IMR-90 (cell line): ENCODE results near the gene KRT33A. TPM values are rescaled to one million over a fixed set of nuclear protein-coding genes. Genes with fewer than 3 reads are reported as not detected.

Experiments
- ATAC-seq: fragments of 200-7000 bp; cut with Tn5 transposase; 2 replicates; pipeline ENCODE4 v1.9.1; 2020; ENCODE audit warnings: low read depth, mild to moderate bottlenecking, moderate library complexity
- BruUV-seq: library from RNA; stranded (reverse); fragments of 400-500 nt; replicated peaks from 2 replicates; lab custom pipeline; 2021; lab: Mats Ljungman, UMichigan
- CTCF ChIA-PET: fragments of 300-600 bp; formaldehyde crosslinking; extraction: SDS; loops from one replicate; lab custom pipeline; 2021; ENCODE audit warnings: antibody characterized with exemption; lab: Yijun Ruan, JAX
- POLR2A ChIA-PET: fragments of 300-600 bp; sonication (Branson Sonifier 250); formaldehyde crosslinking; loops from one replicate; lab custom pipeline; 2022; ENCODE audit warnings: antibody characterized with exemption; ENCODE audit not compliant: unreplicated experiment; lab: Charles Lee
- DNase-seq: peaks from one replicate; pipeline ENCODE4 v3.0.0; 2013
- H2AFZ ChIP-seq: replicated peaks from 2 replicates; pipeline ENCODE3; 2013; ENCODE audit warnings: low read length, mild to moderate bottlenecking; ENCODE audit not compliant: poor library complexity
- H2AK5ac ChIP-seq: 2 replicates; pipeline ENCODE4 v1.6.1; 2013; ENCODE audit warnings: low read depth, low read length, inconsistent platforms
- H2AK9ac ChIP-seq: replicated peaks from 2 replicates; pipeline ENCODE3; 2013; ENCODE audit warnings: mild to moderate bottlenecking, low read depth, low read length, moderate library complexity; ENCODE audit not compliant: poor library complexity
- H2BK120ac ChIP-seq: 2 replicates; pipeline ENCODE4 v1.6.1; 2013; ENCODE audit warnings: low read depth, low read length, inconsistent platforms
- H2BK15ac ChIP-seq: 3 replicates; pipeline ENCODE4 v1.6.1; 2013; ENCODE audit warnings: low read depth, low read length, inconsistent platforms
- H2BK20ac ChIP-seq: 2 replicates; pipeline ENCODE4 v1.6.1; 2013; ENCODE audit warnings: low read depth, mild to moderate bottlenecking, inconsistent platforms, low read length, moderate library complexity
- H2BK5ac ChIP-seq: 2 replicates; pipeline ENCODE4 v1.6.1; 2013; ENCODE audit warnings: mild to moderate bottlenecking, low read depth, low read length, inconsistent platforms; ENCODE audit not compliant: poor library complexity, severe bottlenecking
- H3K14ac ChIP-seq: replicated peaks from 2 replicates; pipeline ENCODE4 v1.6.1; 2013; ENCODE audit warnings: low read depth, low read length, inconsistent platforms
- H3K18ac ChIP-seq: 2 replicates; pipeline ENCODE4 v1.6.1; 2013; ENCODE audit warnings: low read depth, low read length, control low read depth
- H3K23ac ChIP-seq: 2 replicates; pipeline ENCODE4 v1.6.1; 2013; ENCODE audit warnings: low read depth, low read length, inconsistent platforms
- H3K27ac ChIP-seq: 2 replicates; pipeline ENCODE4 v1.5.1; 2013; ENCODE audit warnings: mild to moderate bottlenecking, control low read depth, low read length; ENCODE audit not compliant: insufficient read depth
- H3K27me3 ChIP-seq: 2 replicates; pipeline ENCODE4 v1.6.1; 2013; ENCODE audit warnings: low read length; ENCODE audit not compliant: control insufficient read depth, insufficient read depth
- H3K36me3 ChIP-seq: 2 replicates; pipeline ENCODE4 v1.6.1; 2013; ENCODE audit warnings: low read length, mixed read lengths; ENCODE audit not compliant: control insufficient read depth, insufficient read depth
- H3K4ac ChIP-seq: 2 replicates; pipeline ENCODE4 v1.6.1; 2013; ENCODE audit warnings: low read depth, low read length, inconsistent platforms
- H3K4me1 ChIP-seq: 2 replicates; pipeline ENCODE4 v1.6.1; 2013; ENCODE audit warnings: low read length, mixed read lengths; ENCODE audit not compliant: control insufficient read depth, insufficient read depth
- H3K4me2 ChIP-seq: 2 replicates; pipeline ENCODE4 v1.6.1; 2013; ENCODE audit warnings: low read depth, mild to moderate bottlenecking, control low read depth, low read length, moderate library complexity
- H3K4me3 ChIP-seq: 2 replicates; pipeline ENCODE4 v1.5.1; 2013; ENCODE audit warnings: low read depth, mild to moderate bottlenecking, control low read depth, low read length, moderate library complexity; ENCODE audit not compliant: insufficient read depth
- H3K56ac ChIP-seq: 2 replicates; pipeline ENCODE4 v1.6.1; 2013; ENCODE audit warnings: low read length, inconsistent platforms; ENCODE audit not compliant: insufficient read depth; ENCODE audit errors: extremely low read depth
- H3K79me1 ChIP-seq, 2 experiments: 2 replicates each; pipeline ENCODE4 v1.6.1; 2013; ENCODE audit warnings: low read length in 2 of 2, inconsistent platforms in 1 of 2, low read depth in 1 of 2
- H3K9ac ChIP-seq: 2 replicates; pipeline ENCODE4 v1.6.1; 2013; ENCODE audit warnings: low read depth, low read length, control low read depth
- H3K9me1 ChIP-seq: 2 replicates; pipeline ENCODE4 v1.6.1; 2013; ENCODE audit warnings: low read length, inconsistent platforms; ENCODE audit not compliant: insufficient read depth
- H3K9me3 ChIP-seq: 2 replicates; pipeline ENCODE4 v1.6.1; 2013; ENCODE audit warnings: low read length; ENCODE audit not compliant: control insufficient read depth, insufficient read depth
- H4K20me1 ChIP-seq: 2 replicates; pipeline ENCODE4 v1.6.1; 2013; ENCODE audit warnings: low read length, inconsistent platforms; ENCODE audit not compliant: insufficient read depth
- H4K5ac ChIP-seq: 2 replicates; pipeline ENCODE4 v1.6.1; 2013; ENCODE audit warnings: mild to moderate bottlenecking, low read depth, low read length, control low read depth
- H4K8ac ChIP-seq, 2 experiments: 2 replicates each; pipeline ENCODE4 v1.6.1; 2013; ENCODE audit warnings: low read depth in 2 of 2, low read length in 2 of 2, control low read depth in 1 of 2, inconsistent platforms in 1 of 2
- H4K91ac ChIP-seq: 2 replicates; pipeline ENCODE4 v1.6.1; 2013; ENCODE audit warnings: low read depth, low read length, inconsistent platforms; ENCODE audit not compliant: insufficient read depth
- BHLHE40 ChIP-seq: fragments of 150-350 bp; IDR thresholded peaks from 2 replicates; pipeline ENCODE4 v1.6.1; 2016; ENCODE audit warnings: mild to moderate bottlenecking, low read depth, low read length
- CEBPB ChIP-seq: IDR thresholded peaks from 2 replicates; pipeline ENCODE4 v1.6.1; 2012; ENCODE audit warnings: low read depth, low read length, improper control_type of control experiment
- CHD1 ChIP-seq: IDR thresholded peaks from 2 replicates; pipeline ENCODE4 v1.6.1; 2012; ENCODE audit warnings: low read depth, low read length, improper control_type of control experiment
- CTCF ChIP-seq: conservative IDR thresholded peaks from 2 replicates; pipeline ENCODE4 v1.5.1; 2012; ENCODE audit warnings: mild to moderate bottlenecking, low read depth, low read length, improper control_type of control experiment
- ELK1 ChIP-seq: fragments of 150-350 bp; IDR thresholded peaks from 2 replicates; pipeline ENCODE4 v1.6.1; 2016; ENCODE audit warnings: low read depth, mild to moderate bottlenecking, low read length, moderate library complexity, borderline replicate concordance
- FOS ChIP-seq: fragments of 150-350 bp; IDR thresholded peaks from 2 replicates; pipeline ENCODE4 v1.6.1; 2016; ENCODE audit warnings: low read depth, low read length
- MAFK ChIP-seq: IDR thresholded peaks from 2 replicates; pipeline ENCODE4 v1.6.1; 2012; ENCODE audit warnings: low read depth, low read length, improper control_type of control experiment
- MXI1 ChIP-seq: IDR thresholded peaks from 2 replicates; pipeline ENCODE4 v1.6.1; 2012; ENCODE audit warnings: low read depth, mild to moderate bottlenecking, low read length, moderate library complexity, borderline replicate concordance
- NFE2L2 ChIP-seq: fragments of 150-350 bp; IDR thresholded peaks from 2 replicates; pipeline ENCODE4 v1.6.1; 2016; ENCODE audit warnings: low read depth, mild to moderate bottlenecking, low read length
- POLR2A ChIP-seq: IDR thresholded peaks from 2 replicates; pipeline ENCODE4 v1.6.1; 2012; ENCODE audit warnings: mild to moderate bottlenecking, low read depth, low read length
- RAD21 ChIP-seq: IDR thresholded peaks from 2 replicates; pipeline ENCODE4 v1.6.1; 2012; ENCODE audit warnings: low read length, improper control_type of control experiment
- RCOR1 ChIP-seq: IDR thresholded peaks from 2 replicates; pipeline ENCODE4 v1.6.1; 2012; ENCODE audit warnings: mild to moderate bottlenecking, low read length, improper control_type of control experiment; ENCODE audit not compliant: insufficient replicate concordance
- RFX5 ChIP-seq: IDR thresholded peaks from 2 replicates; pipeline ENCODE4 v1.8.0; 2012; ENCODE audit warnings: low read depth, mild to moderate bottlenecking, low read length, moderate library complexity
- SMC3 ChIP-seq: fragments of 150-350 bp; IDR thresholded peaks from 2 replicates; pipeline ENCODE4 v1.6.1; 2016; ENCODE audit warnings: low read depth, mild to moderate bottlenecking, antibody characterized with exemption, low read length, moderate library complexity
- USF2 ChIP-seq: fragments of 150-350 bp; IDR thresholded peaks from 2 replicates; pipeline ENCODE4 v1.6.1; 2017; ENCODE audit warnings: mild to moderate bottlenecking, antibody characterized with exemption, low read length, low read depth
- WGBS, 2 experiments: methylation state at CpG; one replicate each; pipeline versions ENCODE4 v1.1.5 to v1.1.7; 2013; ENCODE audit warnings: missing lambda C conversion rate in 2 of 2; ENCODE audit not compliant: insufficient read length in 1 of 2; ENCODE audit errors: extremely low coverage in 2 of 2; 5-methylcytosine and 5-hydroxymethylcytosine counted together
- dilution Hi-C: fragments of 300-500 bp; cut with HindIII; formaldehyde crosslinking; loops from one replicate; pipeline ENCODE4 v1.14.3; 2018; ENCODE audit warnings: low sequenced_read_pairs; ENCODE audit not compliant: unreplicated experiment
- in situ Hi-C: fragments of 300-500 bp; cut with MboI; formaldehyde crosslinking; loops from 3 replicates; pipeline ENCODE4 v1.14.3; 2019; ENCODE audit warnings: low sequenced_read_pairs, inconsistent platforms, mixed read lengths
- intact Hi-C: fragments of 100-400 bp; cut with micrococcal nuclease; formaldehyde crosslinking; loops from 2 replicates; pipeline ENCODE4 v1.10.0; 2022
- polyA plus RNA-seq, 3 experiments: library from polyadenylated mRNA; depleted of rRNA; stranded (reverse); fragments of >200 nt; gene quantifications; 2 replicates each; pipeline ENCODE4 v1.2.3, GENCODE V29; 2012; ENCODE audit warnings: low replicate concordance in 1 of 3
- total RNA-seq: library from RNA; depleted of rRNA; stranded (reverse); fragments of >200 nt; gene quantifications from 2 replicates; pipeline ENCODE4 v1.2.3, GENCODE V29; 2012

KRT33A gene
- total and polyA plus RNA-seq, 2 of the 4 experiments (the other 2 are of a cell fraction) = not detected

GRCh38 chr17:41394254-41394996 lies 43.8 kb upstream of the KRT33A start:
- Histone ChIP-seq H2BK5ac (no peak overlapping the region), H2BK15ac (no peak overlapping the region; the same call in 2 of the 3 replicates), H3K9me3 (no peaks in the 10 kb centered on the region), H3K36me3 (no peaks in the 10 kb centered on the region), H2AK5ac (no peak overlapping the region), H2AFZ (no peak overlapping the region), H4K91ac (no peak overlapping the region), H4K5ac (no peak overlapping the region), H3K14ac (peak overlapping the region; percentile 41; the same call in 1 of the 2 replicates), H2AK9ac (no peak overlapping the region), H3K27me3 (no peaks in the 10 kb centered on the region), H3K9me1 (no peaks in the 10 kb centered on the region; the same call in 1 of the 2 replicates), H3K4me3 (no peak overlapping the region), H3K4me2 (no peak overlapping the region), H3K4ac (peak overlapping the region; percentile 49; the same call in 1 of the 2 replicates), H3K27ac (no peak overlapping the region), H3K56ac (no peak overlapping the region), H4K8ac (no peak overlapping the region), H4K20me1 (no peaks in the 10 kb centered on the region), H3K79me1 (no peaks in the 10 kb centered on the region), H3K23ac (no peak overlapping the region), H3K9ac (no peak overlapping the region), H2BK20ac (peak overlapping the region; percentile 72; the same call in 1 of the 2 replicates), H2BK120ac (peak overlapping the region; percentile 77; the same call in 1 of the 2 replicates), H3K18ac (no peak overlapping the region), H3K4me1 (peaks cover 5% of the 10 kb centered on the region; the same call in 1 of the 2 replicates)
- ATAC-seq = no peak
- DNase-seq = peak; percentile 23
- no TSS peak for BruUV-seq
- dilution Hi-C loops (no loop called here), in situ Hi-C loops (no loop called here), intact Hi-C loops (no loop called here)
- 60% methylated on average over 2 of the region's 10 CpGs; no CpG with 5 or more reads in 1 of the 2 experiments for WGBS, 2 experiments
- ChIA-PET POLR2A (no interaction called here), CTCF (no interaction called here)
- TF ChIP-seq MXI1 = no peak
- no peak for TF ChIP-seq CHD1
- no peak for TF ChIP-seq FOS
- TF ChIP-seq USF2 = no peak
- no peak for TF ChIP-seq CEBPB
- no peak for TF ChIP-seq RCOR1
- TF ChIP-seq ELK1 = no peak
- TF ChIP-seq NFE2L2 = no peak
- TF ChIP-seq RAD21 = no peak
- TF ChIP-seq BHLHE40 = no peak
- no peak for TF ChIP-seq SMC3
- TF ChIP-seq POLR2A = no peak
- TF ChIP-seq CTCF = no peak
- TF ChIP-seq RFX5 = no peak
- TF ChIP-seq MAFK = no peak
